HepG2 (cell line): ENCODE results near the gene ANXA5. TPM values are rescaled to one million over a fixed set of nuclear protein-coding genes. Genes with fewer than 3 reads are reported as not detected.

Source experiments
- ATAC-seq: fragments of 200-7000 bp; cut with Tn5 transposase; 3 replicates; pipeline ENCODE4 v1.9.1; 2020; ENCODE audit warnings: mild to moderate bottlenecking, moderate library complexity
- BruUV-seq: library from RNA; stranded (reverse); fragments of 400-500 nt; replicated peaks from 2 replicates; lab custom pipeline; 2021; lab: Mats Ljungman, UMichigan
- CTCF ChIA-PET: fragments of 300-600 bp; formaldehyde crosslinking; extraction: SDS; loops from one replicate; lab custom pipeline; 2021; ENCODE audit warnings: low total read pairs, inconsistent platforms, low intra/inter-chr PET ratio; lab: Yijun Ruan, JAX
- POLR2A ChIA-PET: fragments of 350-600 bp; sonication (Branson Sonifier 250); formaldehyde crosslinking; loops from one replicate; lab custom pipeline; 2020; ENCODE audit warnings: antibody characterized with exemption, inconsistent platforms; lab: Yijun Ruan, JAX
- DNase-seq: peaks from one replicate; pipeline ENCODE4 v3.0.0-alpha.2; 2015; ENCODE audit warnings: low spot score
- FAIRE-seq: peaks from 3 replicates; lab custom pipeline; 2011; peaks lifted over from hg19 to GRCh38; lab: Jason Lieb, UNC
- H2AFZ ChIP-seq: one replicate; pipeline ENCODE4 v1.6.1; 2011; ENCODE audit warnings: low read length, inconsistent platforms
- H3K27ac ChIP-seq: fragments of 300-600 bp; 3 replicates; pipeline ENCODE4 v1.8.0; 2011; ENCODE audit warnings: mixed run types, mild to moderate bottlenecking, mixed read lengths, low read length, inconsistent platforms; ENCODE audit not compliant: insufficient read depth; ENCODE audit errors: extremely low read length
- H3K27me3 ChIP-seq, 2 experiments: fragments of 200-600 bp in 1 of 2; 2 replicates in 1 of 2; 3 replicates in 1 of 2; pipeline versions ENCODE4 v1.6.0 to v1.8.0; 2011; ENCODE audit warnings: low read length in 2 of 2, mild to moderate bottlenecking in 2 of 2, moderate library complexity in 2 of 2, inconsistent platforms in 1 of 2; ENCODE audit not compliant: insufficient read depth in 2 of 2, control insufficient read depth in 1 of 2
- H3K36me3 ChIP-seq, 2 experiments: fragments of 200-600 bp in 1 of 2; replicated peaks in 1 of 2; 2 replicates in 1 of 2; 3 replicates in 1 of 2; pipeline versions ENCODE4 v1.5.1 to v1.8.0; 2011; ENCODE audit warnings: low read length in 2 of 2, inconsistent platforms in 1 of 2; ENCODE audit not compliant: insufficient read depth in 2 of 2, control insufficient read depth in 1 of 2
- H3K4me1 ChIP-seq: 2 replicates; pipeline ENCODE4 v1.5.1; 2012; ENCODE audit warnings: low read length, inconsistent platforms; ENCODE audit not compliant: insufficient read depth
- H3K4me2 ChIP-seq: 2 replicates; pipeline ENCODE4 v1.6.0; 2011; ENCODE audit warnings: low read depth, low read length, inconsistent platforms
- H3K4me3 ChIP-seq, 3 experiments: fragments of 200-600 bp in 1 of 3; sonication (generic), shearing (Covaris generic) in 1 of 3; replicated peaks in 1 of 3; 2 replicates each; pipeline ENCODE4 v1.5.1; 2011 to 2016; ENCODE audit warnings: low read length in 3 of 3, inconsistent platforms in 2 of 3, low read depth in 2 of 3, mild to moderate bottlenecking in 2 of 3, control low read depth in 1 of 3, mixed read lengths in 1 of 3; ENCODE audit not compliant: insufficient read depth in 1 of 3
- H3K79me2 ChIP-seq: one replicate; pipeline ENCODE4 v1.6.1; 2011; ENCODE audit warnings: low read length, inconsistent platforms; ENCODE audit not compliant: insufficient read depth
- H3K9ac ChIP-seq: 2 replicates; pipeline ENCODE4 v1.6.0; 2011; ENCODE audit warnings: mild to moderate bottlenecking, low read depth, low read length, inconsistent platforms; ENCODE audit not compliant: insufficient read depth
- H3K9me3 ChIP-seq: 2 replicates; pipeline ENCODE4 v1.5.1; 2012; ENCODE audit warnings: mild to moderate bottlenecking, low read length
- H4K20me1 ChIP-seq: 2 replicates; pipeline ENCODE4 v1.6.0; 2011; ENCODE audit warnings: inconsistent platforms, mild to moderate bottlenecking, low read length, moderate library complexity; ENCODE audit not compliant: insufficient read depth
- CBX2 ChIP-seq, 2 experiments: fragments of 200-600 bp in 1 of 2; sonication (generic); formaldehyde crosslinking in 1 of 2; IDR thresholded peaks; 2 replicates each; pipeline versions ENCODE4 v1.7.0 to v1.8.1; 2018 to 2022; ENCODE audit warnings: low read depth in 2 of 2, low read length in 1 of 2, mild to moderate bottlenecking in 1 of 2, missing genetic modification reagents in 1 of 2
- NFE2L2 ChIP-seq: fragments of 150-350 bp; IDR thresholded peaks from 2 replicates; pipeline ENCODE4 v1.6.1; 2014; ENCODE audit warnings: low read length
- NFIC ChIP-seq: IDR thresholded peaks from 2 replicates; pipeline ENCODE4 v1.6.1; 2012; ENCODE audit warnings: mild to moderate bottlenecking, low read length, inconsistent platforms
- ZFP82 ChIP-seq: sonication (generic); formaldehyde crosslinking; IDR thresholded peaks from 2 replicates; pipeline ENCODE4 v1.5.1; 2020; ENCODE audit warnings: mild to moderate bottlenecking, missing genetic modification reagents, borderline replicate concordance
- ZNF253 ChIP-seq: sonication (generic); formaldehyde crosslinking; IDR thresholded peaks from 2 replicates; pipeline ENCODE4 v1.8.0; 2022; ENCODE audit warnings: mild to moderate bottlenecking, missing genetic modification reagents, borderline replicate concordance
- ZNF510 ChIP-seq: sonication (generic); formaldehyde crosslinking; IDR thresholded peaks from 2 replicates; pipeline ENCODE4 v1.4.0; 2020; ENCODE audit warnings: low read depth, mild to moderate bottlenecking, missing genetic modification reagents
- ZSCAN29 ChIP-seq: sonication (generic); formaldehyde crosslinking; conservative IDR thresholded peaks from 2 replicates; pipeline ENCODE4 v1.4.0; 2020; ENCODE audit warnings: mild to moderate bottlenecking, missing genetic modification reagents
- WGBS: methylation state at CpG from one replicate; pipeline ENCODE4 v1.1.6; 2017; ENCODE audit warnings: low lambda C conversion rate; 5-methylcytosine and 5-hydroxymethylcytosine counted together
- in situ Hi-C: cut with HindIII; loops from 2 replicates; pipeline ENCODE4 v1.10.0; 2017; ENCODE audit warnings: low pct_unique_long_range_greater_than_20kb; ENCODE audit not compliant: extremely low pct_ligation_motif_present
- intact Hi-C: fragments of 100-400 bp; cut with micrococcal nuclease; formaldehyde crosslinking; loops from one replicate; pipeline ENCODE4 v1.10.0; 2022; ENCODE audit not compliant: unreplicated experiment
- polyA plus RNA-seq, 8 experiments: library from polyadenylated mRNA; depleted of rRNA in 3 of 8; stranded (reverse) in 7 of 8; unstranded in 1 of 8; fragments of >200 nt; fragmentation: Illumina TruSeq in 4 of 8; extraction: Trizol in 4 of 8; gene quantifications; 2 replicates each; pipeline versions ENCODE4 v1.2.1 to v1.2.3, GENCODE V29; 2011 to 2016; ENCODE audit warnings: low read depth in 4 of 8, missing spikeins in 1 of 8, mixed read lengths in 1 of 8; ENCODE audit not compliant: insufficient read depth in 1 of 8
- total RNA-seq, 5 experiments: library from RNA; depleted of rRNA; stranded (reverse); fragments of >200 nt; fragmentation: Illumina TruSeq; extraction: Trizol; gene quantifications; 2 replicates each; pipeline ENCODE4 v1.2.3, GENCODE V29; 2016; ENCODE audit warnings: low read depth in 1 of 5
- TF ChIP-seq, protein P1 (sequence below): sonication (generic); formaldehyde crosslinking; IDR thresholded peaks from 2 replicates; pipeline ENCODE4 v1.8.1; 2023; ENCODE audit warnings: missing genetic modification reagents, inconsistent platforms, borderline replicate concordance
- TF ChIP-seq, protein P2 (sequence below): sonication (generic); formaldehyde crosslinking; conservative IDR thresholded peaks from 2 replicates; pipeline ENCODE4 v1.4.0; 2020; ENCODE audit warnings: missing genetic modification reagents
- TF ChIP-seq, protein P3 (sequence below): sonication (generic); formaldehyde crosslinking; IDR thresholded peaks from 2 replicates; pipeline ENCODE4 v1.9.0; 2021; ENCODE audit warnings: missing genetic modification reagents, borderline replicate concordance

Gene ANXA5
- total and polyA plus RNA-seq, 2 of the 13 experiments (the other 11 are each of a cell fraction or from before 2014, with no cell fraction given) = 209 to 342 TPM

DNA sequence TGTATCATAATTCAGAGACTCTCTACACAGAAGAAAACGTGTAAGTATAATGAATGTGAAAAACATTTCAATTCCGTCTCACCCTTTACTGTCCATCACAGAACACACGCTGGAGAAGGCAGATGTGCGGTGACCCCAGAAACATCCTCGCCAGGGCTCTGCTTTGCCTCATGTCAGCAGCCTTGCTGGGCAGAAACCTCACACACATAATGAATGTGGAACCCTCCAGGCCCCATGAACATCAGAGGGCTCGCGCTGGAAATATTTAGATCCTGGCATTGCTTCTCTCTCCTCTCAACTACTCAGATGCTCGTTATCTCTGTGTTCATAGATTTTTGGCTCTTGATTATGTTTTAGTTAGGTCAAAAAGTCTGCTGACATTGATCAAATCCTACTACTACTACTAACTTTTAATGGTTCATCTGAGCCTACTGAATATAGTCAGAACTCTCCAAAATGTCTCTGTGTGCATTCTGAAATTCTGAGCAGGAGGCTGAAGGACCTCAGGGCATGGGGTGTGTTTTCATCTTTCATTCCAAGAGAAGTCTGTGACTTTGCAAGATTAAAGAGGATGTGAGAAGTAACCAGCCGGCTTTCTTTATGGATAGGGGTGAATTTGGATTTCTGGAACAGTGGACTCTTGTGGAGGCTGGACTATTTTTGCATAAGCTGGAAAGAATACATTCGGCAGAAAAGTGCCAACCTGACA, 41.2 kb upstream of the ANXA5 start:
- in situ Hi-C loops = loop anchor here (5.0 to 10.0 kb wide), 2 partner anchors 271 to 363 kb away; no protein-coding TSS in a partner anchor
- H3K9me3 ChIP-seq = no peaks in the 10 kb centered on the region
- no peak overlapping the region for H3K4me3 ChIP-seq
- H3K79me2 ChIP-seq = no peaks in the 10 kb centered on the region
- intact Hi-C loops = loop anchor here (10.0 kb wide), 1 partner anchor 543 kb away; no protein-coding TSS in a partner anchor
- no peak overlapping the region for H3K27ac ChIP-seq
- H4K20me1 ChIP-seq = no peaks in the 10 kb centered on the region
- ChIA-PET POLR2A (no interaction called here), CTCF (no interaction called here)
- H3K27me3 ChIP-seq = no peaks in the 10 kb centered on the region; a peak in 1 of 5 replicates
- no TSS peak for BruUV-seq
- no peak for DNase-seq
- H3K4me1 ChIP-seq = no peaks in the 10 kb centered on the region
- H3K4me2 ChIP-seq = no peak overlapping the region
- no peaks in the 10 kb centered on the region for H3K36me3 ChIP-seq
- no peak overlapping the region for H3K9ac ChIP-seq
- no peak for FAIRE-seq
- H2AFZ ChIP-seq = no peak overlapping the region
- no peak for ATAC-seq
- 36% methylated on average over 7 of the region's 10 CpGs for WGBS
- TF ChIP-seq ZNF510 (CRISPR knock-in tag) (no peak), NFE2L2 (no peak), NFIC (no peak), ZNF253 (CRISPR knock-in tag) (no peak), ZFP82 (CRISPR knock-in tag) (no peak), ZSCAN29 (CRISPR knock-in tag) (no peak), CBX2 (IDR thresholded peaks at IDR 0.05; ENCODE audit: low read depth, low read length) (no peak), CBX2 (CRISPR knock-in tag; IDR thresholded peaks at IDR 0.05; ENCODE audit: low read depth) (no peak)
- TF ChIP-seq, protein P1, sequence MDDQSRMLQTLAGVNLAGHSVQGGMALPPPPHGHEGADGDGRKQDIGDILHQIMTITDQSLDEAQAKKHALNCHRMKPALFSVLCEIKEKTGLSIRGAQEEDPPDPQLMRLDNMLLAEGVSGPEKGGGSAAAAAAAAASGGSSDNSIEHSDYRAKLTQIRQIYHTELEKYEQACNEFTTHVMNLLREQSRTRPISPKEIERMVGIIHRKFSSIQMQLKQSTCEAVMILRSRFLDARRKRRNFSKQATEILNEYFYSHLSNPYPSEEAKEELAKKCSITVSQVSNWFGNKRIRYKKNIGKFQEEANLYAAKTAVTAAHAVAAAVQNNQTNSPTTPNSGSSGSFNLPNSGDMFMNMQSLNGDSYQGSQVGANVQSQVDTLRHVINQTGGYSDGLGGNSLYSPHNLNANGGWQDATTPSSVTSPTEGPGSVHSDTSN (CRISPR knock-in tag) = no peak
- TF ChIP-seq, protein P2, sequence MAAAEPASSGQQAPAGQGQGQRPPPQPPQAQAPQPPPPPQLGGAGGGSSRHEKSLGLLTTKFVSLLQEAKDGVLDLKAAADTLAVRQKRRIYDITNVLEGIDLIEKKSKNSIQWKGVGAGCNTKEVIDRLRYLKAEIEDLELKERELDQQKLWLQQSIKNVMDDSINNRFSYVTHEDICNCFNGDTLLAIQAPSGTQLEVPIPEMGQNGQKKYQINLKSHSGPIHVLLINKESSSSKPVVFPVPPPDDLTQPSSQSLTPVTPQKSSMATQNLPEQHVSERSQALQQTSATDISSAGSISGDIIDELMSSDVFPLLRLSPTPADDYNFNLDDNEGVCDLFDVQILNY (CRISPR knock-in tag) = no peak
- TF ChIP-seq, protein P3, sequence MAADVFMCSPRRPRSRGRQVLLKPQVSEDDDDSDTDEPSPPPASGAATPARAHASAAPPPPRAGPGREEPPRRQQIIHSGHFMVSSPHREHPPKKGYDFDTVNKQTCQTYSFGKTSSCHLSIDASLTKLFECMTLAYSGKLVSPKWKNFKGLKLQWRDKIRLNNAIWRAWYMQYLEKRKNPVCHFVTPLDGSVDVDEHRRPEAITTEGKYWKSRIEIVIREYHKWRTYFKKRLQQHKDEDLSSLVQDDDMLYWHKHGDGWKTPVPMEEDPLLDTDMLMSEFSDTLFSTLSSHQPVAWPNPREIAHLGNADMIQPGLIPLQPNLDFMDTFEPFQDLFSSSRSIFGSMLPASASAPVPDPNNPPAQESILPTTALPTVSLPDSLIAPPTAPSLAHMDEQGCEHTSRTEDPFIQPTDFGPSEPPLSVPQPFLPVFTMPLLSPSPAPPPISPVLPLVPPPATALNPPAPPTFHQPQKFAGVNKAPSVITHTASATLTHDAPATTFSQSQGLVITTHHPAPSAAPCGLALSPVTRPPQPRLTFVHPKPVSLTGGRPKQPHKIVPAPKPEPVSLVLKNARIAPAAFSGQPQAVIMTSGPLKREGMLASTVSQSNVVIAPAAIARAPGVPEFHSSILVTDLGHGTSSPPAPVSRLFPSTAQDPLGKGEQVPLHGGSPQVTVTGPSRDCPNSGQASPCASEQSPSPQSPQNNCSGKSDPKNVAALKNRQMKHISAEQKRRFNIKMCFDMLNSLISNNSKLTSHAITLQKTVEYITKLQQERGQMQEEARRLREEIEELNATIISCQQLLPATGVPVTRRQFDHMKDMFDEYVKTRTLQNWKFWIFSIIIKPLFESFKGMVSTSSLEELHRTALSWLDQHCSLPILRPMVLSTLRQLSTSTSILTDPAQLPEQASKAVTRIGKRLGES = no peak
